Spleen (tissue), 11 donors: ENCODE results near the gene DDX24. TPM values are rescaled to one million over a fixed set of nuclear protein-coding genes. Genes with fewer than 3 reads are reported as not detected.

Source experiments
- DNase-seq: peaks from one replicate; pipeline ENCODE4 v3.0.0-alpha.2; 2020
- H3K27ac ChIP-seq, 8 donors: fragments of 200-600 bp; sonication (generic) in 7 of 8; 1 replicate in 4 of 8; 2 replicates in 4 of 8; pipeline versions ENCODE4 v1.5.0 to v1.8.0; 2016 to 2021; ENCODE audit warnings: inconsistent platforms in 4 of 8, mild to moderate bottlenecking in 4 of 8, moderate library complexity in 1 of 8
- H3K27me3 ChIP-seq, 7 donors: fragments of 200-600 bp; sonication (generic) in 6 of 7; replicated peaks in 1 of 7; 1 replicate in 4 of 7; 2 replicates in 3 of 7; pipeline versions ENCODE4 v1.5.0 to v1.8.0; 2016 to 2021; ENCODE audit warnings: inconsistent platforms in 3 of 7, mild to moderate bottlenecking in 1 of 7
- H3K36me3 ChIP-seq, 6 donors: fragments of 200-600 bp; sonication (generic) in 5 of 6; 1 replicate in 4 of 6; 2 replicates in 2 of 6; pipeline versions ENCODE4 v1.5.0 to v1.8.0; 2016 to 2021; ENCODE audit warnings: inconsistent platforms in 2 of 6
- H3K4me1 ChIP-seq, 6 donors: fragments of 200-600 bp; sonication (generic) in 5 of 6; 1 replicate in 3 of 6; 2 replicates in 3 of 6; pipeline versions ENCODE4 v1.5.0 to v1.8.0; 2016 to 2021; ENCODE audit warnings: inconsistent platforms in 3 of 6
- H3K4me3 ChIP-seq, 8 donors: fragments of 200-600 bp; sonication (generic) in 7 of 8; 1 replicate in 4 of 8; 2 replicates in 4 of 8; pipeline versions ENCODE4 v1.5.0 to v1.8.0; 2016 to 2021; ENCODE audit warnings: inconsistent platforms in 4 of 8, mild to moderate bottlenecking in 4 of 8, moderate library complexity in 2 of 8
- H3K9me3 ChIP-seq, 8 donors: fragments of 200-600 bp; sonication (generic) in 7 of 8; 1 replicate in 4 of 8; 2 replicates in 4 of 8; pipeline versions ENCODE4 v1.5.0 to v1.8.0; 2016 to 2021; ENCODE audit warnings: inconsistent platforms in 4 of 8
- CTCF ChIP-seq, 11 experiments: fragments of 200-600 bp in 7 of 11; fragments of 450-650 bp in 4 of 11; sonication (generic) in 4 of 11; IDR thresholded peaks in 8 of 11; conservative IDR thresholded peaks in 3 of 11; 1 replicate in 7 of 11; 2 replicates in 4 of 11; pipeline versions ENCODE4 v1.4.0 to v1.8.0; 2016 to 2021; ENCODE audit warnings: antibody characterized with exemption in 11 of 11, inconsistent platforms in 4 of 11, mild to moderate bottlenecking in 1 of 11
- POLR2A ChIP-seq, 3 donors: fragments of 450-650 bp; IDR thresholded peaks; one replicate each; pipeline ENCODE4 v1.5.1; 2017; ENCODE audit warnings: antibody characterized with exemption in 3 of 3, mild to moderate bottlenecking in 1 of 3
- POLR2AphosphoS5 ChIP-seq, 3 donors: sonication (generic); formaldehyde crosslinking; IDR thresholded peaks; one replicate each; pipeline ENCODE4 v1.5.1; 2017; ENCODE audit warnings: antibody characterized with exemption in 3 of 3
- WGBS, 5 donors: extraction: QIAGEN DNeasy Blood & Tissue Kit in 3 of 5; methylation state at CpG; one replicate each; pipeline versions ENCODE4 v1.1.5 to v1.1.7; 2013 to 2018; 5-methylcytosine and 5-hydroxymethylcytosine counted together
- intact Hi-C: fragments of 100-400 bp; cut with DNase I; formaldehyde crosslinking; loops from one replicate; pipeline ENCODE4 v1.15.0; 2023; ENCODE audit warnings: low total_unique reads
- polyA plus RNA-seq, 3 donors: library from polyadenylated mRNA; stranded (reverse); fragments of 200-250 nt; gene quantifications; one replicate each; pipeline ENCODE4 v1.2.1, GENCODE V29; 2013
- total RNA-seq, 7 donors: library from RNA; depleted of rRNA in 3 of 7; stranded (reverse); fragments of >200 nt in 3 of 7; fragmentation: NEBNext Ultra II Directional in 4 of 7; extraction: Animal tissue kit (Norgen Biotek cat#: 25700) in 4 of 7; gene quantifications; one replicate each; pipeline versions ENCODE4 v1.1.0 to v1.2.1, GENCODE V29; 2016 to 2021
- donor health status: healthy with polysubstance abuse.
- donor health status: DM: no; HTN: no; CAD: no; lungs with moderate emphysema.
- donor health status: DM: no; HTN: no; CAD: no.
- donor health status: Bipolar disorder and iron deficiency.
- donor health status: healthy.
- donor health status: DM: no; HTN: no; CAD: no.
- donor health status: DM: yes; HTN: yes; CAD: no.

The DDX24 gene
- total and polyA plus RNA-seq, 10 donors = 70.8 to 251 (median 171) TPM

GRCh38 chr14:93998871-93999403, 82.1 kb downstream of the DDX24 start:
- no peak overlapping the region for H3K27ac ChIP-seq
- H3K4me3 ChIP-seq = no peak overlapping the region
- H3K9me3 ChIP-seq = no peaks in the 10 kb centered on the region
- WGBS, 5 donors = 56 to 100% (median 82%) methylated on average over 3 to 7 of the region's 7 CpGs
- intact Hi-C loops = no loop called here
- peaks cover 0 to 11% (median 8%) of the 10 kb centered on the region in 6 donors for H3K4me1 ChIP-seq
- H3K27me3 ChIP-seq = peaks cover 0 to 73% (median 11%) of the 10 kb centered on the region in 7 donors
- no peak for TF ChIP-seq POLR2A (IDR thresholded peaks at IDR 0.05)
- TF ChIP-seq CTCF (IDR thresholded peaks at IDR 0.05 in 8 of 11, conservative IDR thresholded peaks at IDR 0.05 in 3 of 11) = no peak
- no peak for TF ChIP-seq POLR2AphosphoS5 (IDR thresholded peaks at IDR 0.05)
- no peaks in the 10 kb centered on the region for H3K36me3 ChIP-seq
- no peak for DNase-seq

Other genes starting within 250 kb of the DDX24 start
- gene FAM181A, start 153.9 kb downstream of the DDX24 start, total RNA-seq = not detected
- gene FAM181A, start 153.9 kb downstream of the DDX24 start, polyA plus RNA-seq = not detected
- gene ASB2, start 104.6 kb downstream of the DDX24 start, total RNA-seq = 10 to 100 TPM in 5 of 7 donors, 1 to 10 TPM in 2; 9.8 to 18.0 (median 13.5) TPM
- 1 to 10 TPM; 6.6 to 9.5 (median 6.9) TPM for gene ASB2, start 104.6 kb downstream of the DDX24 start, polyA plus RNA-seq
- not detected for gene CCDC197, start 83.9 kb downstream of the DDX24 start, total RNA-seq
- not detected for gene CCDC197, start 83.9 kb downstream of the DDX24 start, polyA plus RNA-seq
- 1 to 10 TPM in 2 of 7 donors, under 1 TPM in 5; 0.23 to 1.1 (median 0.56) TPM for gene OTUB2, start 54.9 kb downstream of the DDX24 start, total RNA-seq
- gene OTUB2, start 54.9 kb downstream of the DDX24 start, polyA plus RNA-seq = under 1 TPM; 0.07 to 0.29 (median 0.08) TPM
- gene IFI27L1, start 108 bp upstream of the DDX24 start, total RNA-seq = 10 to 100 TPM in 6 of 7 donors, 1 to 10 TPM in 1; 4.4 to 16.1 (median 11.4) TPM
- 10 to 100 TPM in 2 of 3 donors, 1 to 10 TPM in 1; 7.5 to 18.8 (median 13.9) TPM for gene IFI27L1, start 108 bp upstream of the DDX24 start, polyA plus RNA-seq
- gene IFI27, start 29.5 kb upstream of the DDX24 start, total RNA-seq = 100 to 1,000 TPM; 304 to 893 (median 750) TPM
- 1,000 to 10,000 TPM in 1 of 3 donors, 100 to 1,000 TPM in 2; 371 to 1,170 (median 689) TPM for gene IFI27, start 29.5 kb upstream of the DDX24 start, polyA plus RNA-seq
- 10 to 100 TPM; 40.6 to 93.1 (median 49.9) TPM for gene IFI27L2, start 48.4 kb upstream of the DDX24 start, total RNA-seq
- 100 to 1,000 TPM; 118 to 137 (median 124) TPM for gene IFI27L2, start 48.4 kb upstream of the DDX24 start, polyA plus RNA-seq
- gene PPP4R4, start 93.1 kb upstream of the DDX24 start, total RNA-seq = under 1 TPM in 4 of 7 donors, not detected in 3; 0.09 to 0.94 (median 0.32) TPM
- under 1 TPM; 0.05 to 0.26 (median 0.06) TPM for gene PPP4R4, start 93.1 kb upstream of the DDX24 start, polyA plus RNA-seq
- not detected for gene SERPINA10, start 212.1 kb upstream of the DDX24 start, total RNA-seq
- not detected for gene SERPINA10, start 212.1 kb upstream of the DDX24 start, polyA plus RNA-seq
- not detected for gene SERPINA6, start 242.1 kb upstream of the DDX24 start, total RNA-seq
- gene SERPINA6, start 242.1 kb upstream of the DDX24 start, polyA plus RNA-seq = not detected